HUES48 (cell line): Measurements from ENCODE around the gene SPATA32.

Source experiments
- H3K27ac ChIP-seq: one replicate; pipeline ENCODE4 v1.7.0; 2013; ENCODE audit warnings: low read depth, low read length, inconsistent platforms
- H3K27me3 ChIP-seq: 2 replicates; pipeline ENCODE4 v1.6.1; 2013; ENCODE audit warnings: mild to moderate bottlenecking, low read length; ENCODE audit not compliant: control insufficient read depth, insufficient read depth
- H3K36me3 ChIP-seq: 2 replicates; pipeline ENCODE4 v1.6.1; 2013; ENCODE audit warnings: low read length; ENCODE audit not compliant: control insufficient read depth, insufficient read depth
- H3K4me1 ChIP-seq: 2 replicates; pipeline ENCODE4 v1.6.1; 2013; ENCODE audit warnings: mild to moderate bottlenecking, low read length; ENCODE audit not compliant: control insufficient read depth, insufficient read depth
- H3K4me3 ChIP-seq: 2 replicates; pipeline ENCODE4 v1.5.1; 2013; ENCODE audit warnings: mild to moderate bottlenecking, low read depth, low read length
- H3K9ac ChIP-seq: 2 replicates; pipeline ENCODE4 v1.6.1; 2013; ENCODE audit warnings: mild to moderate bottlenecking, low read depth, low read length, moderate library complexity
- H3K9me3 ChIP-seq: 2 replicates; pipeline ENCODE4 v1.6.1; 2013; ENCODE audit warnings: low read length; ENCODE audit not compliant: control insufficient read depth, insufficient read depth

Gene SPATA32

GRCh38 chr17:45233423-45233924 is 28.4 kb downstream of the SPATA32 start:
- Histone ChIP-seq H3K9me3 (no peaks in the 10 kb centered on the region), H3K4me3 (no peak overlapping the region), H3K4me1 (peaks cover 25% of the 10 kb centered on the region), H3K27me3 (peaks cover 8% of the 10 kb centered on the region), H3K27ac (no peak overlapping the region), H3K36me3 (no peaks in the 10 kb centered on the region), H3K9ac (no peak overlapping the region)

- no peak overlapping the region for H3K27ac ChIP-seq
- H3K36me3 ChIP-seq, result no peaks in the 10 kb centered on the region
- no peaks in the 10 kb centered on the region for H3K9me3 ChIP-seq
- H3K9ac ChIP-seq, result no peak overlapping the region
- peaks cover 28% of the 10 kb centered on the region for H3K4me1 ChIP-seq
- H3K27me3 ChIP-seq, result peaks cover 4% of the 10 kb centered on the region; the same call in 1 of the 2 replicates
- no peak overlapping the region for H3K4me3 ChIP-seq
Observed at GRCh38 chr17:45232514-45233422, 29.1 kb downstream of the SPATA32 start.

GRCh38 chr17:45231481-45232116 is 30.3 kb downstream of the SPATA32 start:
- peaks cover 28% of the 10 kb centered on the region for H3K4me1 ChIP-seq

GRCh38 chr17:45230787-45231480 is 31.0 kb downstream of the SPATA32 start:
- no peak overlapping the region for H3K4me3 ChIP-seq
- H3K27ac ChIP-seq, result no peak overlapping the region
- H3K9me3 ChIP-seq, result no peaks in the 10 kb centered on the region
- H3K36me3 ChIP-seq, result no peaks in the 10 kb centered on the region
- no peak overlapping the region for H3K9ac ChIP-seq
- H3K4me1 ChIP-seq, result peaks cover 26% of the 10 kb centered on the region
- H3K27me3 ChIP-seq, result no peaks in the 10 kb centered on the region; the same call in 1 of the 2 replicates

More at GRCh38 chr17:45231481-45232116, 30.3 kb downstream of the SPATA32 start:
- Histone ChIP-seq H3K9me3 (no peaks in the 10 kb centered on the region), H3K9ac (no peak overlapping the region), H3K27me3 (no peaks in the 10 kb centered on the region; the same call in 1 of the 2 replicates), H3K36me3 (no peaks in the 10 kb centered on the region), H3K4me3 (no peak overlapping the region), H3K27ac (no peak overlapping the region)

- H3K27ac ChIP-seq, result no peak overlapping the region
Observed at GRCh38 chr17:45230410-45230786, 31.5 kb downstream of the SPATA32 start.

GRCh38 chr17:45229681-45230409 is 32.0 kb downstream of the SPATA32 start:
- H3K27ac ChIP-seq, result peak overlapping the region; percentile 51
- no peaks in the 10 kb centered on the region for H3K9me3 ChIP-seq
- H3K36me3 ChIP-seq, result no peaks in the 10 kb centered on the region
- no peak overlapping the region for H3K9ac ChIP-seq
- H3K27me3 ChIP-seq, result peaks cover 5% of the 10 kb centered on the region
- peaks cover 29% of the 10 kb centered on the region for H3K4me1 ChIP-seq
- no peak overlapping the region for H3K4me3 ChIP-seq

More at GRCh38 chr17:45230410-45230786, 31.5 kb downstream of the SPATA32 start:
- H3K27me3 ChIP-seq, result peaks cover 3% of the 10 kb centered on the region
- H3K36me3 ChIP-seq, result no peaks in the 10 kb centered on the region
- no peaks in the 10 kb centered on the region for H3K9me3 ChIP-seq
- H3K4me3 ChIP-seq, result no peak overlapping the region
- peaks cover 29% of the 10 kb centered on the region for H3K4me1 ChIP-seq
- H3K9ac ChIP-seq, result no peak overlapping the region

GRCh38 chr17:45228763-45229539 is 32.9 kb downstream of the SPATA32 start:
- peaks cover 29% of the 10 kb centered on the region for H3K4me1 ChIP-seq
- H3K27me3 ChIP-seq, result peaks cover 11% of the 10 kb centered on the region
- no peak overlapping the region; the same call in 1 of the 2 replicates for H3K4me3 ChIP-seq
- no peaks in the 10 kb centered on the region for H3K36me3 ChIP-seq
- peak overlapping the region; percentile 51 for H3K27ac ChIP-seq
- no peaks in the 10 kb centered on the region for H3K9me3 ChIP-seq
- H3K9ac ChIP-seq, result peak overlapping the region; percentile 51; the same call in 1 of the 2 replicates

- Histone ChIP-seq H3K36me3 (no peaks in the 10 kb centered on the region), H3K9ac (no peak overlapping the region), H3K4me1 (peaks cover 29% of the 10 kb centered on the region), H3K27ac (no peak overlapping the region), H3K4me3 (no peak overlapping the region), H3K27me3 (peaks cover 19% of the 10 kb centered on the region), H3K9me3 (no peaks in the 10 kb centered on the region)
Observed at GRCh38 chr17:45227926-45228762, 33.8 kb downstream of the SPATA32 start.

GRCh38 chr17:45227101-45227925 is 34.6 kb downstream of the SPATA32 start:
- Histone ChIP-seq H3K9me3 (no peaks in the 10 kb centered on the region), H3K27ac (no peak overlapping the region), H3K4me3 (no peak overlapping the region), H3K9ac (no peak overlapping the region), H3K4me1 (peaks cover 29% of the 10 kb centered on the region), H3K36me3 (no peaks in the 10 kb centered on the region), H3K27me3 (peaks cover 28% of the 10 kb centered on the region)
